Spleen (tissue), 7 donors: Measurements from ENCODE around the gene SPIRE1.

Experiments
- CTCF ChIP-seq, 11 experiments: fragments of 200-600 bp in 7 of 11; fragments of 450-650 bp in 4 of 11; sonication (generic) in 4 of 11; IDR thresholded peaks in 8 of 11; conservative IDR thresholded peaks in 3 of 11; 1 replicate in 7 of 11; 2 replicates in 4 of 11; pipeline versions ENCODE4 v1.4.0 to v1.8.0; 2016 to 2021; ENCODE audit warnings: antibody characterized with exemption in 11 of 11, inconsistent platforms in 4 of 11, mild to moderate bottlenecking in 1 of 11
- POLR2A ChIP-seq, 3 donors: fragments of 450-650 bp; IDR thresholded peaks; one replicate each; pipeline ENCODE4 v1.5.1; 2017; ENCODE audit warnings: antibody characterized with exemption in 3 of 3, mild to moderate bottlenecking in 1 of 3
- POLR2AphosphoS5 ChIP-seq, 3 donors: sonication (generic); formaldehyde crosslinking; IDR thresholded peaks; one replicate each; pipeline ENCODE4 v1.5.1; 2017; ENCODE audit warnings: antibody characterized with exemption in 3 of 3
- donor health status: DM: no; HTN: no; CAD: no; lungs with moderate emphysema.
- donor health status: DM: no; HTN: no; CAD: no.
- donor health status: DM: no; HTN: no; CAD: no.

GRCh38 chr18:12479536-12479935 lies 178.4 kb downstream of the SPIRE1 start:
- no peak for TF ChIP-seq CTCF (IDR thresholded peaks at IDR 0.05 in 8 of 11, conservative IDR thresholded peaks at IDR 0.05 in 3 of 11)
- no peak for TF ChIP-seq POLR2A (IDR thresholded peaks at IDR 0.05)
- TF ChIP-seq POLR2AphosphoS5 (IDR thresholded peaks at IDR 0.05), result no peak
